ENCODE results near the gene POSTN. TPM values are rescaled to one million over a fixed set of nuclear protein-coding genes. Genes with fewer than 3 reads are reported as not detected.

The POSTN gene
- total RNA-seq (2014; rRNA removed; shearing (Covaris generic)), result not detected in 2 replicates
- polyA plus RNA-seq (2015; cell fraction: cytosol; rRNA removed), result not detected in 2 replicates
- not detected in 2 replicates for polyA plus RNA-seq (2015; cell fraction: nucleus; rRNA removed)

- in situ Hi-C loops (cut with HindIII; ENCODE audit: low pct_unique_long_range_greater_than_20kb, low sequenced_read_pairs), result no loop called here
- DNase-seq (ENCODE audit: low read depth, low spot score), result no peak
Observed at GRCh38 chr13:37598597-37598996, at the start of gene POSTN. Gene POSTN, minus strand, starts transcription at chr13:37598768. Its CDS starts 42 bp downstream, at chr13:37598726.

- in situ Hi-C loops (cut with HindIII; ENCODE audit: low pct_unique_long_range_greater_than_20kb, low sequenced_read_pairs), result no loop called here
- DNase-seq (ENCODE audit: low read depth, low spot score), result no peak
Observed at GRCh38 chr13:37647031-37647650, 48.6 kb upstream of the POSTN start.

GRCh38 chr13:37646531-37646930, 48.0 kb upstream of the POSTN start:
- no peak for DNase-seq (ENCODE audit: low read depth, low spot score)
- in situ Hi-C loops (cut with HindIII; ENCODE audit: low pct_unique_long_range_greater_than_20kb, low sequenced_read_pairs), result no loop called here

- in situ Hi-C loops (cut with HindIII; ENCODE audit: low pct_unique_long_range_greater_than_20kb, low sequenced_read_pairs), result no loop called here
- DNase-seq (ENCODE audit: low read depth, low spot score), result no peak
Observed at GRCh38 chr13:37645181-37645740, 46.7 kb upstream of the POSTN start.

- in situ Hi-C loops (cut with HindIII; ENCODE audit: low pct_unique_long_range_greater_than_20kb, low sequenced_read_pairs), result no loop called here
Observed at GRCh38 chr13:37641391-37641790, 42.8 kb upstream of the POSTN start.

GRCh38 chr13:37640499-37640898, 41.9 kb upstream of the POSTN start:
- in situ Hi-C loops (cut with HindIII; ENCODE audit: low pct_unique_long_range_greater_than_20kb, low sequenced_read_pairs), result no loop called here

More at GRCh38 chr13:37641391-37641790, 42.8 kb upstream of the POSTN start:
- no peak for DNase-seq (ENCODE audit: low read depth, low spot score)

GRCh38 chr13:37636701-37637100, 38.1 kb upstream of the POSTN start:
- in situ Hi-C loops (cut with HindIII; ENCODE audit: low pct_unique_long_range_greater_than_20kb, low sequenced_read_pairs), result no loop called here

More at GRCh38 chr13:37640499-37640898, 41.9 kb upstream of the POSTN start:
- peak; percentile 51 for DNase-seq (ENCODE audit: low read depth, low spot score)

GRCh38 chr13:37632294-37632693, 33.7 kb upstream of the POSTN start:
- no peak for DNase-seq (ENCODE audit: low read depth, low spot score)
- in situ Hi-C loops (cut with HindIII; ENCODE audit: low pct_unique_long_range_greater_than_20kb, low sequenced_read_pairs), result no loop called here

More at GRCh38 chr13:37636701-37637100, 38.1 kb upstream of the POSTN start:
- no peak for DNase-seq (ENCODE audit: low read depth, low spot score)

GRCh38 chr13:37627428-37627827, 28.9 kb upstream of the POSTN start:
- no peak for DNase-seq (ENCODE audit: low read depth, low spot score)
- in situ Hi-C loops (cut with HindIII; ENCODE audit: low pct_unique_long_range_greater_than_20kb, low sequenced_read_pairs), result no loop called here

GRCh38 chr13:37621811-37622361, 23.3 kb upstream of the POSTN start:
- in situ Hi-C loops (cut with HindIII; ENCODE audit: low pct_unique_long_range_greater_than_20kb, low sequenced_read_pairs), result no loop called here
- no peak for DNase-seq (ENCODE audit: low read depth, low spot score)

GRCh38 chr13:37618554-37618953, 20.0 kb upstream of the POSTN start:
- in situ Hi-C loops (cut with HindIII; ENCODE audit: low pct_unique_long_range_greater_than_20kb, low sequenced_read_pairs), result no loop called here
- DNase-seq (ENCODE audit: low read depth, low spot score), result no peak

- DNase-seq (ENCODE audit: low read depth, low spot score), result no peak
- in situ Hi-C loops (cut with HindIII; ENCODE audit: low pct_unique_long_range_greater_than_20kb, low sequenced_read_pairs), result no loop called here
Observed at GRCh38 chr13:37617173-37617572, 18.6 kb upstream of the POSTN start.

- in situ Hi-C loops (cut with HindIII; ENCODE audit: low pct_unique_long_range_greater_than_20kb, low sequenced_read_pairs), result no loop called here
- no peak for DNase-seq (ENCODE audit: low read depth, low spot score)
Observed at GRCh38 chr13:37616131-37616530, 17.6 kb upstream of the POSTN start.

- in situ Hi-C loops (cut with HindIII; ENCODE audit: low pct_unique_long_range_greater_than_20kb, low sequenced_read_pairs), result no loop called here
- DNase-seq (ENCODE audit: low read depth, low spot score), result no peak
Observed at GRCh38 chr13:37615276-37615675, 16.7 kb upstream of the POSTN start.

GRCh38 chr13:37613638-37614037, 15.1 kb upstream of the POSTN start:
- DNase-seq (ENCODE audit: low read depth, low spot score), result no peak
- in situ Hi-C loops (cut with HindIII; ENCODE audit: low pct_unique_long_range_greater_than_20kb, low sequenced_read_pairs), result no loop called here

- in situ Hi-C loops (cut with HindIII; ENCODE audit: low pct_unique_long_range_greater_than_20kb, low sequenced_read_pairs), result no loop called here
- DNase-seq (ENCODE audit: low read depth, low spot score), result no peak
Observed at GRCh38 chr13:37613236-37613635, 14.7 kb upstream of the POSTN start.

- in situ Hi-C loops (cut with HindIII; ENCODE audit: low pct_unique_long_range_greater_than_20kb, low sequenced_read_pairs), result no loop called here
- DNase-seq (ENCODE audit: low read depth, low spot score), result no peak
Observed at GRCh38 chr13:37608750-37609339, 10.3 kb upstream of the POSTN start.

GRCh38 chr13:37602733-37603381, 4.3 kb upstream of the POSTN start:
- in situ Hi-C loops (cut with HindIII; ENCODE audit: low pct_unique_long_range_greater_than_20kb, low sequenced_read_pairs), result no loop called here
- peak; percentile 46 for DNase-seq (ENCODE audit: low read depth, low spot score)
